Spleen (tissue), 11 donors: Measurements from ENCODE around the gene RAP1B. TPM values are rescaled to one million over a fixed set of nuclear protein-coding genes. Genes with fewer than 3 reads are reported as not detected.

Source experiments
- DNase-seq: peaks from one replicate; pipeline ENCODE4 v3.0.0-alpha.2; 2020
- H3K27ac ChIP-seq, 8 donors: fragments of 200-600 bp; sonication (generic) in 7 of 8; 1 replicate in 4 of 8; 2 replicates in 4 of 8; pipeline versions ENCODE4 v1.5.0 to v1.8.0; 2016 to 2021; ENCODE audit warnings: inconsistent platforms in 4 of 8, mild to moderate bottlenecking in 4 of 8, moderate library complexity in 1 of 8
- H3K27me3 ChIP-seq, 7 donors: fragments of 200-600 bp; sonication (generic) in 6 of 7; replicated peaks in 1 of 7; 1 replicate in 4 of 7; 2 replicates in 3 of 7; pipeline versions ENCODE4 v1.5.0 to v1.8.0; 2016 to 2021; ENCODE audit warnings: inconsistent platforms in 3 of 7, mild to moderate bottlenecking in 1 of 7
- H3K36me3 ChIP-seq, 6 donors: fragments of 200-600 bp; sonication (generic) in 5 of 6; 1 replicate in 4 of 6; 2 replicates in 2 of 6; pipeline versions ENCODE4 v1.5.0 to v1.8.0; 2016 to 2021; ENCODE audit warnings: inconsistent platforms in 2 of 6
- H3K4me1 ChIP-seq, 6 donors: fragments of 200-600 bp; sonication (generic) in 5 of 6; 1 replicate in 3 of 6; 2 replicates in 3 of 6; pipeline versions ENCODE4 v1.5.0 to v1.8.0; 2016 to 2021; ENCODE audit warnings: inconsistent platforms in 3 of 6
- H3K4me3 ChIP-seq, 8 donors: fragments of 200-600 bp; sonication (generic) in 7 of 8; 1 replicate in 4 of 8; 2 replicates in 4 of 8; pipeline versions ENCODE4 v1.5.0 to v1.8.0; 2016 to 2021; ENCODE audit warnings: inconsistent platforms in 4 of 8, mild to moderate bottlenecking in 4 of 8, moderate library complexity in 2 of 8
- H3K9me3 ChIP-seq, 8 donors: fragments of 200-600 bp; sonication (generic) in 7 of 8; 1 replicate in 4 of 8; 2 replicates in 4 of 8; pipeline versions ENCODE4 v1.5.0 to v1.8.0; 2016 to 2021; ENCODE audit warnings: inconsistent platforms in 4 of 8
- CTCF ChIP-seq, 11 experiments: fragments of 200-600 bp in 7 of 11; fragments of 450-650 bp in 4 of 11; sonication (generic) in 4 of 11; IDR thresholded peaks in 8 of 11; conservative IDR thresholded peaks in 3 of 11; 1 replicate in 7 of 11; 2 replicates in 4 of 11; pipeline versions ENCODE4 v1.4.0 to v1.8.0; 2016 to 2021; ENCODE audit warnings: antibody characterized with exemption in 11 of 11, inconsistent platforms in 4 of 11, mild to moderate bottlenecking in 1 of 11
- POLR2A ChIP-seq, 3 donors: fragments of 450-650 bp; IDR thresholded peaks; one replicate each; pipeline ENCODE4 v1.5.1; 2017; ENCODE audit warnings: antibody characterized with exemption in 3 of 3, mild to moderate bottlenecking in 1 of 3
- POLR2AphosphoS5 ChIP-seq, 3 donors: sonication (generic); formaldehyde crosslinking; IDR thresholded peaks; one replicate each; pipeline ENCODE4 v1.5.1; 2017; ENCODE audit warnings: antibody characterized with exemption in 3 of 3
- WGBS, 5 donors: extraction: QIAGEN DNeasy Blood & Tissue Kit in 3 of 5; methylation state at CpG; one replicate each; pipeline versions ENCODE4 v1.1.5 to v1.1.7; 2013 to 2018; 5-methylcytosine and 5-hydroxymethylcytosine counted together
- intact Hi-C: fragments of 100-400 bp; cut with DNase I; formaldehyde crosslinking; loops from one replicate; pipeline ENCODE4 v1.15.0; 2023; ENCODE audit warnings: low total_unique reads
- polyA plus RNA-seq, 3 donors: library from polyadenylated mRNA; stranded (reverse); fragments of 200-250 nt; gene quantifications; one replicate each; pipeline ENCODE4 v1.2.1, GENCODE V29; 2013
- total RNA-seq, 7 donors: library from RNA; depleted of rRNA in 3 of 7; stranded (reverse); fragments of >200 nt in 3 of 7; fragmentation: NEBNext Ultra II Directional in 4 of 7; extraction: Animal tissue kit (Norgen Biotek cat#: 25700) in 4 of 7; gene quantifications; one replicate each; pipeline versions ENCODE4 v1.1.0 to v1.2.1, GENCODE V29; 2016 to 2021
- donor health status: healthy with polysubstance abuse.
- donor health status: DM: no; HTN: no; CAD: no; lungs with moderate emphysema.
- donor health status: DM: no; HTN: no; CAD: no.
- donor health status: Bipolar disorder and iron deficiency.
- donor health status: healthy.
- donor health status: DM: no; HTN: no; CAD: no.
- donor health status: DM: yes; HTN: yes; CAD: no.

The RAP1B gene
- total and polyA plus RNA-seq, 10 donors = 107 to 321 (median 235) TPM

GRCh38 chr12:68595241-68595640 is 15.5 kb upstream of the RAP1B start:
- intact Hi-C loops = no loop called here
- no peaks in the 10 kb centered on the region for H3K27me3 ChIP-seq
- H3K27ac ChIP-seq = no peak overlapping the region
- H3K4me3 ChIP-seq = no peak overlapping the region
- H3K36me3 ChIP-seq = no peaks in the 10 kb centered on the region
- no peak for DNase-seq
- WGBS, 5 donors = 82 to 89% (median 86%) methylated on average over 4 of the region's 4 CpGs
- no peak for TF ChIP-seq POLR2A (IDR thresholded peaks at IDR 0.05)
- no peak for TF ChIP-seq POLR2AphosphoS5 (IDR thresholded peaks at IDR 0.05)
- TF ChIP-seq CTCF (IDR thresholded peaks at IDR 0.05 in 8 of 11, conservative IDR thresholded peaks at IDR 0.05 in 3 of 11) = no peak
- peaks cover 0 to 59% (median 21%) of the 10 kb centered on the region in 6 donors for H3K4me1 ChIP-seq
- H3K9me3 ChIP-seq = peaks cover 0 to 22% (median 14%) of the 10 kb centered on the region in 8 donors

DNA sequence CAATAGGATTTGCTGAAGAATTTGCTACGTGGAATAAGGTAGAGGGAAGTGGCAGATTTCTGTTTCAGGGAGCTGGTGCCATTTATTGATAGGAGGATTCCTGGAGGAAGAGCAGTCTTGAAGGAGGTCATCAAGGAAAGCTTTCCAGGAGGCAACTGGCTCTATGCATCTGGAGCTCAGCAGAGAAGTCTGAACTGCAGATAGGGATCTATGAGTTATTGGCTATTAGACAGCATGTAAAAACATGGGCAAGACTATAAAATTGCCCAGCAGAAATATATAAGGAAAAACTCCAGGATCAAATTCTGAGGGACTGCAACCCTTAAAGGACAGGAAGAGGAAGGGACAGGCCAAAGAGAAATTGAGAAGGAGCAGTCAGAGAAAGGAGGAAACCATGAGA is 8.9 kb upstream of the RAP1B start:
- WGBS, 5 donors = 34 to 53% (median 41%) methylated on average over 1 of the region's 1 CpG
- H3K27ac ChIP-seq = no peak overlapping the region

GRCh38 chr12:68602720-68603119 is 8.0 kb upstream of the RAP1B start:
- intact Hi-C loops = loop anchor here (10.0 kb wide), 1 partner anchor 68 kb away; no protein-coding TSS in a partner anchor

More for the DNA sequence above, 8.9 kb upstream of the RAP1B start:
- Histone ChIP-seq H3K4me1 (peaks cover 0 to 21% (median 2%) of the 10 kb centered on the region in 6 donors), H3K27me3 (no peaks in the 10 kb centered on the region), H3K4me3 (no peak overlapping the region), H3K9me3 (no peaks in the 10 kb centered on the region), H3K36me3 (no peaks in the 10 kb centered on the region)
- no peak for DNase-seq
- TF ChIP-seq CTCF (IDR thresholded peaks at IDR 0.05 in 8 of 11, conservative IDR thresholded peaks at IDR 0.05 in 3 of 11) = no peak
- TF ChIP-seq POLR2A (IDR thresholded peaks at IDR 0.05) = no peak
- no peak for TF ChIP-seq POLR2AphosphoS5 (IDR thresholded peaks at IDR 0.05)
- intact Hi-C loops = loop anchor here (10.0 kb wide), 1 partner anchor 67 kb away; no protein-coding TSS in a partner anchor

GRCh38 chr12:68608191-68608590 is 2.5 kb upstream of the RAP1B start:
- Histone ChIP-seq H3K9me3 (no peaks in the 10 kb centered on the region), H3K4me3 (no peak overlapping the region), H3K27me3 (no peaks in the 10 kb centered on the region), H3K36me3 (no peaks in the 10 kb centered on the region), H3K27ac (no peak overlapping the region), H3K4me1 (peaks cover 5 to 37% (median 20%) of the 10 kb centered on the region in 6 donors)
- no peak for TF ChIP-seq POLR2AphosphoS5 (IDR thresholded peaks at IDR 0.05)
- no peak for TF ChIP-seq CTCF (IDR thresholded peaks at IDR 0.05 in 8 of 11, conservative IDR thresholded peaks at IDR 0.05 in 3 of 11)
- no peak for TF ChIP-seq POLR2A (IDR thresholded peaks at IDR 0.05)
- DNase-seq = no peak
- WGBS, 5 donors = 54 to 73% (median 55%) methylated on average over 2 of the region's 2 CpGs
- intact Hi-C loops = loop anchor here (10.0 kb wide), 1 partner anchor 73 kb away; no protein-coding TSS in a partner anchor

More at GRCh38 chr12:68602720-68603119, 8.0 kb upstream of the RAP1B start:
- no peaks in the 10 kb centered on the region for H3K27me3 ChIP-seq
- H3K27ac ChIP-seq = no peak overlapping the region
- H3K4me3 ChIP-seq = no peak overlapping the region
- TF ChIP-seq POLR2AphosphoS5 (IDR thresholded peaks at IDR 0.05) (no peak), POLR2A (IDR thresholded peaks at IDR 0.05) (no peak), CTCF (IDR thresholded peaks at IDR 0.05 in 8 of 11, conservative IDR thresholded peaks at IDR 0.05 in 3 of 11) (no peak)
- H3K4me1 ChIP-seq = peaks cover 0 to 21% (median 2%) of the 10 kb centered on the region in 6 donors
- 74 to 90% (median 83%) methylated on average over 6 of the region's 6 CpGs for WGBS, 5 donors
- DNase-seq = no peak
- H3K36me3 ChIP-seq = no peaks in the 10 kb centered on the region
- no peaks in the 10 kb centered on the region for H3K9me3 ChIP-seq
